ENCODE results near the gene JAM2.
A peak's percentile ranks its signal among the peaks of the same experiment; 100 is the strongest.

Gene JAM2

DNA sequence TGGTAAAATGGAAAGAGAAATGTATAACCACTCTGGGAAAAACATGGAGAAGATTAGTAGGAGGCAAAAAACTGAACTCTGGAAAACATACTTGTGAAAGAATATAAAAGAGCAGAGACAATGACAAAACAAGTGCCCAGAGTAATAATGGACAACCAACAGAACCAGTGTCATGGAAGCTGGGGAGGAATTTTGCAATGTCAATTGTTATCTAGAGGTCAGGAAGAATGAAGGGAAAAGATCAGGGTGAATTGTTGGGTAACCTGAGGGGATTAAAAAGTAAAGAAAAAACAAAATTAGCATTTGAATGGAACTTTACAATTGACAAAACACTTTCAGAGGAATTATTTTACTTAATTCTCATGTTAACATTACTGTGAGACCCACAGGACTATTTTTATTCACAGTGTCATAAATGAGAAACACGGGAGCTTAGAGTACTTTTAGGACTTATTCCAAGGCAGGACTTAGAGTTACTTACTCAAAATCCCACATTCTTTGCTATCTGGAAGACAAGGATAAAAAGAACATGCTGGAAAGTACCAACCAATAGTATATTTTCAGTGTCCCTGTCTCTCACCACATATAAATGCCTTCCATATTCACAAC is 19.5 kb downstream of the JAM2 start:
- no peak for DNase-seq (ENCODE audit: low read depth)
- H3K4me3 ChIP-seq (ENCODE audit: control insufficient read depth, low read depth, low read length), result no peak overlapping the region
- TF ChIP-seq, protein P1, sequence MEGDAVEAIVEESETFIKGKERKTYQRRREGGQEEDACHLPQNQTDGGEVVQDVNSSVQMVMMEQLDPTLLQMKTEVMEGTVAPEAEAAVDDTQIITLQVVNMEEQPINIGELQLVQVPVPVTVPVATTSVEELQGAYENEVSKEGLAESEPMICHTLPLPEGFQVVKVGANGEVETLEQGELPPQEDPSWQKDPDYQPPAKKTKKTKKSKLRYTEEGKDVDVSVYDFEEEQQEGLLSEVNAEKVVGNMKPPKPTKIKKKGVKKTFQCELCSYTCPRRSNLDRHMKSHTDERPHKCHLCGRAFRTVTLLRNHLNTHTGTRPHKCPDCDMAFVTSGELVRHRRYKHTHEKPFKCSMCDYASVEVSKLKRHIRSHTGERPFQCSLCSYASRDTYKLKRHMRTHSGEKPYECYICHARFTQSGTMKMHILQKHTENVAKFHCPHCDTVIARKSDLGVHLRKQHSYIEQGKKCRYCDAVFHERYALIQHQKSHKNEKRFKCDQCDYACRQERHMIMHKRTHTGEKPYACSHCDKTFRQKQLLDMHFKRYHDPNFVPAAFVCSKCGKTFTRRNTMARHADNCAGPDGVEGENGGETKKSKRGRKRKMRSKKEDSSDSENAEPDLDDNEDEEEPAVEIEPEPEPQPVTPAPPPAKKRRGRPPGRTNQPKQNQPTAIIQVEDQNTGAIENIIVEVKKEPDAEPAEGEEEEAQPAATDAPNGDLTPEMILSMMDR (IDR thresholded peaks at IDR 0.05; ENCODE audit: control insufficient read depth, insufficient read depth, low read depth, low read length, missing control alignments), result no peak

DNA sequence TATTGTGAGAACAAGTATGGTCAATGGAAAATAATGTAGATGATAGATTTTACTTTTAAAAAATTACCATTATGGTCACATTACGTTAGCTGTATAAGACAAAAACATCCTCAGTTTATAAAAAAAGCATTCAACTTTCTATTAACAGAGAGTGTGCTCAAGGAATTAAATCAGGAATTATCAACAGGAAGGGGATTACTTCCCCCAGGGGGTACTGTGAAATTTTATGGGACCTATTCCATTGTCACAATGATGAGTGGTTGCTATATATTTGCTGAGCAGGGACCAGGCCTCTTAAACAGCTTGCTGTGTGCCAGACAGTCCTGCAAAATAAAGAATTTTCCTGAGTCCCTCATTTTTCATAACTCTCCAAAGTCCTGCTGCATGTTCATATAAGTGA is 21.2 kb downstream of the JAM2 start:
- no peak for DNase-seq (ENCODE audit: low read depth)
- TF ChIP-seq, protein P1 (IDR thresholded peaks at IDR 0.05; ENCODE audit: control insufficient read depth, insufficient read depth, low read depth, low read length, missing control alignments), result no peak
- H3K4me3 ChIP-seq (ENCODE audit: control insufficient read depth, low read depth, low read length), result no peak overlapping the region

DNA sequence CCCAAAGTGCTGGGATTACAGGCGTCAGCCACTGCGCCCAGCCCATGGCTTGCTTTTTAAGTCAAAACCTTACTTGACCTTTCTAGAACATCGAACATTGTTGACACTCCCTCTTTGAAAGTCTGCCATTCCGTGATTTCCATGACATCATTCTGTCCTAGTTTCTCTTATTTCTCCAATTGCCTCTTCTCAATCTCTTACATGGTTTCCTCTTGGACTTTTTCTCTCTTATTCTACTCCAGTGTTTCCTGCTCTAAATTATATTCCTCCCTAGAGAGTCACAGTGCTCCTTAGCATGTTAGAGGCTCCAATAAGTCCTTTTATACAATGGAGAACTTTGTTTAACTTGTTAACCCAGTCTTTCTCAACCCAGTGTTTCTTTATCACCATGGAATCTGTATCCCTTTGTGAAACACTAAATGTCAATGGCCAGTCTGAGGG is 25.5 kb downstream of the JAM2 start:
- no peak for DNase-seq (ENCODE audit: low read depth)
- H3K4me3 ChIP-seq (ENCODE audit: control insufficient read depth, low read depth, low read length), result no peak overlapping the region
- TF ChIP-seq, protein P1 (IDR thresholded peaks at IDR 0.05; ENCODE audit: control insufficient read depth, insufficient read depth, low read depth, low read length, missing control alignments), result no peak

DNA sequence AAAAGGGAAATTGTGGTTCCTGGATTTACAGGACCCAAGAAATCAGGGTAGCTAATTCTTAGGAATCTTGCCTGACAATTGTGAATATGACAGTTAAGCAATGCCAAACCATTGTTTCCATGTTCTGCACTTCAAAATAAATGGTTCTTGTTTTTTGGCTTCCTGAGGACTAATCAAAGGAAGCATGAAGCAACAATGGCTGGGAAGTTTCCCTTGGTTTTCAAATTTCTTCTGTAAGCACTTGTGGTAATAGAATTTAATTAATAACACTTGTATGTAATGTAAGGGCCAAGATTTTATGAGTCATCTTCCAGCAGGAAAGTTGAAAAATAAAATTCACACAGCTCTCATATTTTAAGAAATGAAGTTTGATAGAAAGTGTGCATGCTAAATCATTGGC is 31.7 kb downstream of the JAM2 start:
- DNase-seq (ENCODE audit: low read depth), result peak; percentile 28
- TF ChIP-seq, protein P1 (IDR thresholded peaks at IDR 0.05; ENCODE audit: control insufficient read depth, insufficient read depth, low read depth, low read length, missing control alignments), result no peak
- H3K4me3 ChIP-seq (ENCODE audit: control insufficient read depth, low read depth, low read length), result no peak overlapping the region

DNA sequence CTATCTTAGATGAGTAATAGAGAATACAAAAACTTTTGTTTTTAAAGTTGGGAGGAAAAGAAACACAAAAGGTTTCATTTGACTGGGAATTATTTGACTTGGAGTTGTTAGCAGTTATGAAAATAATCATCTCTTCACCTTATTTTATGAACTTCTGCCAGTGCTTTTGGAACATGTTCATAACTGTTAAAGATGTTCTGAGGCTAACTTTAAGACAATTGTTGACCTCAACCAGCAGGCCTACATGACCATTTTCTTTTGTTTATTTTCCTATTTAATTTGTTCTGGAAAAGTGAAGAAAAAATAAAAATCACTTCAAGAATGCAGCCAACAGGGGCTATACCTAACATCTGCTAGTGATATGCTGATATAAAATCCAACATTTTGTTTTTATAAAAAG is 37.4 kb downstream of the JAM2 start:
- TF ChIP-seq, protein P1 (IDR thresholded peaks at IDR 0.05; ENCODE audit: control insufficient read depth, insufficient read depth, low read depth, low read length, missing control alignments), result no peak
- no peak for DNase-seq (ENCODE audit: low read depth)
- H3K4me3 ChIP-seq (ENCODE audit: control insufficient read depth, low read depth, low read length), result no peak overlapping the region

DNA sequence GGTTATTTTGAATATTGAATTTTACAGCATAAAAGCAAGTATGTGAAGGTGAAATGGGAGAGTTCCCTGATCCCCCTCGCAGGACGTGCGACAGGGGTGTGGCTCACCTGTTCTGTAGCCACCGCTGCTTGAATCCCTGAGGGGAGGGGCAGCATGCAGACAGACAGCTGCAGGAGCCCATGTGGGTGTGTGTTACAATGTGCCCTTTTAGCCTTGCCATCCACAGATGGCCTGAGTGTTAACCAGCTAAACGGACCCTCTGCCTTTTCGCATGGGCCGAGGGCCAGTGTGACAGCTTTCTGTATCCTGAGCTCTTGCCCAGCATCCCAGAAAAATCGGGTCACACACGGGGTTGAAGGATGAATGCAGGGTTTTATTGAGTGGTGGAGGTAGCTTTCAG is 43.3 kb downstream of the JAM2 start:
- TF ChIP-seq, protein P1 (IDR thresholded peaks at IDR 0.05; ENCODE audit: control insufficient read depth, insufficient read depth, low read depth, low read length, missing control alignments), result no peak
- H3K4me3 ChIP-seq (ENCODE audit: control insufficient read depth, low read depth, low read length), result no peak overlapping the region
- no peak for DNase-seq (ENCODE audit: low read depth)
